WTC11 (cell line): Measurements from ENCODE around the gene OVOL1.

Experiments
- CREB1 ChIP-seq: sonication (generic); formaldehyde crosslinking; IDR thresholded peaks from 2 replicates; pipeline ENCODE4 v1.8.0; 2023; ENCODE audit warnings: mild to moderate bottlenecking, missing genetic modification reagents
- ETV6 ChIP-seq: sonication (generic); formaldehyde crosslinking; IDR thresholded peaks from 2 replicates; pipeline ENCODE4 v1.8.1; 2022; ENCODE audit warnings: mild to moderate bottlenecking, missing genetic modification reagents
- FOXJ3 ChIP-seq: sonication (generic); formaldehyde crosslinking; IDR thresholded peaks from 2 replicates; pipeline ENCODE4 v1.9.0; 2021; ENCODE audit warnings: missing genetic modification reagents, mild to moderate bottlenecking, borderline replicate concordance
- FOXP1 ChIP-seq: sonication (generic); formaldehyde crosslinking; IDR thresholded peaks from 2 replicates; pipeline ENCODE4 v1.8.0; 2022; ENCODE audit warnings: missing genetic modification reagents, mild to moderate bottlenecking, moderate library complexity, borderline replicate concordance
- SMAD3 ChIP-seq: sonication (generic); formaldehyde crosslinking; IDR thresholded peaks from 2 replicates; pipeline ENCODE4 v1.8.0; 2022; ENCODE audit warnings: missing genetic modification reagents, mild to moderate bottlenecking, borderline replicate concordance
- SP1 ChIP-seq: sonication (generic); formaldehyde crosslinking; conservative IDR thresholded peaks from 2 replicates; pipeline ENCODE4 v1.8.1; 2022; ENCODE audit warnings: missing genetic modification reagents
- TF ChIP-seq, protein P1 (sequence below): sonication (generic); formaldehyde crosslinking; IDR thresholded peaks from 2 replicates; pipeline ENCODE4 v1.8.0; 2022; ENCODE audit warnings: mild to moderate bottlenecking, missing genetic modification reagents
- TF ChIP-seq, protein P2 (sequence below): fragments of 200-600 bp; IDR thresholded peaks from 2 replicates; pipeline ENCODE4 v1.8.0; 2022; ENCODE audit warnings: antibody characterized with exemption
- TF ChIP-seq, protein P3 (sequence below): sonication (generic); formaldehyde crosslinking; IDR thresholded peaks from 2 replicates; pipeline ENCODE4 v1.8.0; 2022; ENCODE audit warnings: mild to moderate bottlenecking, missing genetic modification reagents
- TF ChIP-seq, protein P4 (sequence below): sonication (generic); formaldehyde crosslinking; conservative IDR thresholded peaks from 2 replicates; pipeline ENCODE4 v1.8.1; 2022; ENCODE audit warnings: mild to moderate bottlenecking, missing genetic modification reagents
- TF ChIP-seq, protein P5 (sequence below): sonication (generic); formaldehyde crosslinking; IDR thresholded peaks from 2 replicates; pipeline ENCODE4 v1.8.0; 2022; ENCODE audit warnings: missing genetic modification reagents

DNA sequence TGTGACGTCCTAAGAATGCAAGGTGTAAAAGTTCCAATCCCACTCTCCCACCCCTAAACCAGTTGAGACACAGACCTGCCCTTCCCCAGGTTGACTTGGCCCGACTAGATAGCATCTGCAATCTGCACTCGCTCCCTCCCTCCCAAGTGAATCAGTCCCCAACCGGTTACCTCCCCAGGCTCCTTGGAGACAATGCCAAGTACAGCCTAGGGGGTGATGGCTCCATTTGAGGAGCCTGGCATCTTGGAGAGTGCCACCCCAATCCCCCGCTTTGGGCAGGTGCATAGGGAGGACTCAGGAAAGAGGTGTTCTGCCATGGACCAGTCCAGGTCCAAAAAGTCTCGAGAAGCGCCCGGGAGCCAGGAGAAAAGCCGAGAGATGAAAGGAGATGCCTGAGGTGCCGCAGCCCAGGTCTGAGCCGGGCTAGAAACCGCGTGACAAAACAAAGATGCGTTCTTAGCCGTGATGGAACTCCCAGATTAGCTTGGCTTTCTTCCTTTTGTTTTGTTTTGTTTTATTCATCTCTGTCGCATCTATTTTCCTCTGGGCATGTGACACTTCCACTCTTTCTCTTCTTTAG is 28.2 kb downstream of the OVOL1 start:
- TF ChIP-seq, protein P1, sequence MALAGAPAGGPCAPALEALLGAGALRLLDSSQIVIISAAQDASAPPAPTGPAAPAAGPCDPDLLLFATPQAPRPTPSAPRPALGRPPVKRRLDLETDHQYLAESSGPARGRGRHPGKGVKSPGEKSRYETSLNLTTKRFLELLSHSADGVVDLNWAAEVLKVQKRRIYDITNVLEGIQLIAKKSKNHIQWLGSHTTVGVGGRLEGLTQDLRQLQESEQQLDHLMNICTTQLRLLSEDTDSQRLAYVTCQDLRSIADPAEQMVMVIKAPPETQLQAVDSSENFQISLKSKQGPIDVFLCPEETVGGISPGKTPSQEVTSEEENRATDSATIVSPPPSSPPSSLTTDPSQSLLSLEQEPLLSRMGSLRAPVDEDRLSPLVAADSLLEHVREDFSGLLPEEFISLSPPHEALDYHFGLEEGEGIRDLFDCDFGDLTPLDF, result no peak
- TF ChIP-seq, protein P2, sequence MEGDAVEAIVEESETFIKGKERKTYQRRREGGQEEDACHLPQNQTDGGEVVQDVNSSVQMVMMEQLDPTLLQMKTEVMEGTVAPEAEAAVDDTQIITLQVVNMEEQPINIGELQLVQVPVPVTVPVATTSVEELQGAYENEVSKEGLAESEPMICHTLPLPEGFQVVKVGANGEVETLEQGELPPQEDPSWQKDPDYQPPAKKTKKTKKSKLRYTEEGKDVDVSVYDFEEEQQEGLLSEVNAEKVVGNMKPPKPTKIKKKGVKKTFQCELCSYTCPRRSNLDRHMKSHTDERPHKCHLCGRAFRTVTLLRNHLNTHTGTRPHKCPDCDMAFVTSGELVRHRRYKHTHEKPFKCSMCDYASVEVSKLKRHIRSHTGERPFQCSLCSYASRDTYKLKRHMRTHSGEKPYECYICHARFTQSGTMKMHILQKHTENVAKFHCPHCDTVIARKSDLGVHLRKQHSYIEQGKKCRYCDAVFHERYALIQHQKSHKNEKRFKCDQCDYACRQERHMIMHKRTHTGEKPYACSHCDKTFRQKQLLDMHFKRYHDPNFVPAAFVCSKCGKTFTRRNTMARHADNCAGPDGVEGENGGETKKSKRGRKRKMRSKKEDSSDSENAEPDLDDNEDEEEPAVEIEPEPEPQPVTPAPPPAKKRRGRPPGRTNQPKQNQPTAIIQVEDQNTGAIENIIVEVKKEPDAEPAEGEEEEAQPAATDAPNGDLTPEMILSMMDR, result no peak
- no peak for TF ChIP-seq SMAD3
- TF ChIP-seq, protein P3, sequence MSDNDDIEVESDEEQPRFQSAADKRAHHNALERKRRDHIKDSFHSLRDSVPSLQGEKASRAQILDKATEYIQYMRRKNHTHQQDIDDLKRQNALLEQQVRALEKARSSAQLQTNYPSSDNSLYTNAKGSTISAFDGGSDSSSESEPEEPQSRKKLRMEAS (CRISPR knock-in tag), result no peak
- no peak for TF ChIP-seq SP1 (CRISPR knock-in tag)
- TF ChIP-seq ETV6 (CRISPR knock-in tag), result no peak
- TF ChIP-seq FOXJ3 (CRISPR knock-in tag), result no peak
- TF ChIP-seq, protein P4, sequence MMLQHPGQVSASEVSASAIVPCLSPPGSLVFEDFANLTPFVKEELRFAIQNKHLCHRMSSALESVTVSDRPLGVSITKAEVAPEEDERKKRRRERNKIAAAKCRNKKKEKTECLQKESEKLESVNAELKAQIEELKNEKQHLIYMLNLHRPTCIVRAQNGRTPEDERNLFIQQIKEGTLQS, result no peak
- TF ChIP-seq CREB1 (CRISPR knock-in tag), result no peak
- no peak for TF ChIP-seq FOXP1 (CRISPR knock-in tag)
- TF ChIP-seq, protein P5, sequence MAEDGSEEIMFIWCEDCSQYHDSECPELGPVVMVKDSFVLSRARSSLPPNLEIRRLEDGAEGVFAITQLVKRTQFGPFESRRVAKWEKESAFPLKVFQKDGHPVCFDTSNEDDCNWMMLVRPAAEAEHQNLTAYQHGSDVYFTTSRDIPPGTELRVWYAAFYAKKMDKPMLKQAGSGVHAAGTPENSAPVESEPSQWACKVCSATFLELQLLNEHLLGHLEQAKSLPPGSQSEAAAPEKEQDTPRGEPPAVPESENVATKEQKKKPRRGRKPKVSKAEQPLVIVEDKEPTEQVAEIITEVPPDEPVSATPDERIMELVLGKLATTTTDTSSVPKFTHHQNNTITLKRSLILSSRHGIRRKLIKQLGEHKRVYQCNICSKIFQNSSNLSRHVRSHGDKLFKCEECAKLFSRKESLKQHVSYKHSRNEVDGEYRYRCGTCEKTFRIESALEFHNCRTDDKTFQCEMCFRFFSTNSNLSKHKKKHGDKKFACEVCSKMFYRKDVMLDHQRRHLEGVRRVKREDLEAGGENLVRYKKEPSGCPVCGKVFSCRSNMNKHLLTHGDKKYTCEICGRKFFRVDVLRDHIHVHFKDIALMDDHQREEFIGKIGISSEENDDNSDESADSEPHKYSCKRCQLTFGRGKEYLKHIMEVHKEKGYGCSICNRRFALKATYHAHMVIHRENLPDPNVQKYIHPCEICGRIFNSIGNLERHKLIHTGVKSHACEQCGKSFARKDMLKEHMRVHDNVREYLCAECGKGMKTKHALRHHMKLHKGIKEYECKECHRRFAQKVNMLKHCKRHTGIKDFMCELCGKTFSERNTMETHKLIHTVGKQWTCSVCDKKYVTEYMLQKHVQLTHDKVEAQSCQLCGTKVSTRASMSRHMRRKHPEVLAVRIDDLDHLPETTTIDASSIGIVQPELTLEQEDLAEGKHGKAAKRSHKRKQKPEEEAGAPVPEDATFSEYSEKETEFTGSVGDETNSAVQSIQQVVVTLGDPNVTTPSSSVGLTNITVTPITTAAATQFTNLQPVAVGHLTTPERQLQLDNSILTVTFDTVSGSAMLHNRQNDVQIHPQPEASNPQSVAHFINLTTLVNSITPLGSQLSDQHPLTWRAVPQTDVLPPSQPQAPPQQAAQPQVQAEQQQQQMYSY (CRISPR knock-in tag), result no peak
